GM18526 (cell line): ENCODE data around the gene MRI1.

ENCODE experiments used
- POLR2A ChIP-seq: IDR thresholded peaks from 3 replicates; pipeline ENCODE4 v1.6.1; 2011; ENCODE audit not compliant: insufficient read length; ENCODE audit errors: extremely low read depth

MRI1 gene

GRCh38 chr19:13748169-13748828 lies 16.0 kb upstream of the MRI1 start:
- TF ChIP-seq POLR2A: no peak

GRCh38 chr19:13751436-13751835 lies 12.9 kb upstream of the MRI1 start:
- no peak for TF ChIP-seq POLR2A

GRCh38 chr19:13756210-13756609 lies 8.1 kb upstream of the MRI1 start:
- no peak for TF ChIP-seq POLR2A

GRCh38 chr19:13757805-13758772 lies 6.2 kb upstream of the MRI1 start:
- no peak for TF ChIP-seq POLR2A

GRCh38 chr19:13758795-13759194 lies 5.5 kb upstream of the MRI1 start:
- TF ChIP-seq POLR2A: no peak

GRCh38 chr19:13761423-13761822 lies 2.9 kb upstream of the MRI1 start:
- TF ChIP-seq POLR2A: no peak

- TF ChIP-seq POLR2A: no peak
Measured at GRCh38 chr19:13762635-13763235, 1.6 kb upstream of the MRI1 start.

GRCh38 chr19:13763265-13763664 lies 1.1 kb upstream of the MRI1 start:
- no peak for TF ChIP-seq POLR2A

GRCh38 chr19:13764821-13765394 lies 586 bp downstream of the MRI1 start:
- TF ChIP-seq POLR2A: no peak

- TF ChIP-seq POLR2A: no peak
Measured at GRCh38 chr19:13765395-13766094, 1.2 kb downstream of the MRI1 start.

- TF ChIP-seq POLR2A: no peak
Measured at GRCh38 chr19:13766095-13766481, 1.8 kb downstream of the MRI1 start.

GRCh38 chr19:13768510-13768909 lies 4.2 kb downstream of the MRI1 start:
- TF ChIP-seq POLR2A: no peak

- TF ChIP-seq POLR2A: no peak
Measured at GRCh38 chr19:13770013-13770635, 5.8 kb downstream of the MRI1 start.
